Upper lobe of left lung (tissue), 4 donors: ENCODE measurements around the gene CAPN7.

ENCODE experiments used
- CTCF ChIP-seq, 6 experiments: fragments of 450-650 bp in 4 of 6; fragments of 200-600 bp in 2 of 6; sonication (generic) in 2 of 6; IDR thresholded peaks; one replicate each; pipeline ENCODE4 v1.5.1; 2016 to 2019; ENCODE audit warnings: antibody characterized with exemption in 6 of 6
- POLR2AphosphoS5 ChIP-seq, 2 donors: sonication (generic); formaldehyde crosslinking; IDR thresholded peaks; one replicate each; pipeline ENCODE4 v1.5.1; 2017; ENCODE audit warnings: antibody characterized with exemption in 2 of 2

GRCh38 chr3:15280853-15281532 lies 74.9 kb downstream of the CAPN7 start:
- TF ChIP-seq CTCF (IDR thresholded peaks at IDR 0.05): no peak
- no peak for TF ChIP-seq POLR2AphosphoS5 (IDR thresholded peaks at IDR 0.05)
